PC-3 (cell line): ENCODE data around the gene UCN2. TPM values are rescaled to one million over a fixed set of nuclear protein-coding genes. Genes with fewer than 3 reads are reported as not detected.
A peak's percentile ranks its signal among the peaks of the same experiment; 100 is the strongest.

Source experiments
- ATAC-seq: fragments of 200-7000 bp; cut with Tn5 transposase; 2 replicates; pipeline ENCODE4 v1.9.1; 2020; ENCODE audit warnings: mild to moderate bottlenecking, moderate library complexity
- BruUV-seq: library from RNA; stranded (reverse); fragments of 400-500 nt; replicated peaks from 2 replicates; lab custom pipeline; 2021; lab: Mats Ljungman, UMichigan
- CTCF ChIA-PET: fragments of 300-600 bp; sonication (Branson Sonifier 250); formaldehyde crosslinking; loops from one replicate; lab custom pipeline; 2022; ENCODE audit warnings: antibody characterized with exemption; lab: Charles Lee
- POLR2A ChIA-PET: fragments of 300-600 bp; sonication (Branson Sonifier 250); formaldehyde crosslinking; loops from one replicate; lab custom pipeline; 2022; ENCODE audit warnings: antibody characterized with exemption; ENCODE audit not compliant: unreplicated experiment; lab: Charles Lee
- DNase-seq: peaks from one replicate; pipeline ENCODE4 v3.0.0-alpha.2; 2015
- H2AFZ ChIP-seq: fragments of 300-600 bp; sonication (generic); 2 replicates; pipeline ENCODE4 v1.6.0; 2016; ENCODE audit warnings: antibody characterized with exemption, low read length
- H3F3A ChIP-seq: fragments of 300-600 bp; sonication (generic); one replicate; pipeline ENCODE4 v1.6.0; 2017; ENCODE audit warnings: antibody characterized with exemption, low read length, control low read depth, mild to moderate bottlenecking; ENCODE audit not compliant: unreplicated experiment
- H3K27ac ChIP-seq: fragments of 300-600 bp; sonication (generic); 2 replicates; pipeline ENCODE4 v1.5.1; 2016; ENCODE audit warnings: mild to moderate bottlenecking, low read length
- H3K27me3 ChIP-seq: fragments of 300-600 bp; sonication (generic); 2 replicates; pipeline ENCODE4 v1.6.1; 2016; ENCODE audit warnings: low read length, mixed read lengths
- H3K36me3 ChIP-seq: fragments of 300-600 bp; sonication (generic); 2 replicates; pipeline ENCODE4 v1.6.1; 2016; ENCODE audit warnings: low read depth, mixed run types, low read length, mixed read lengths
- H3K4me1 ChIP-seq: fragments of 300-600 bp; sonication (generic); 2 replicates; pipeline ENCODE4 v1.5.1; 2016; ENCODE audit warnings: low read length; ENCODE audit not compliant: insufficient read depth
- H3K4me2 ChIP-seq: fragments of 300-600 bp; sonication (generic); 2 replicates; pipeline ENCODE4 v1.6.0; 2016; ENCODE audit warnings: low read length
- H3K4me3 ChIP-seq: fragments of 300-600 bp; sonication (generic); 2 replicates; pipeline ENCODE4 v1.5.1; 2016; ENCODE audit warnings: mild to moderate bottlenecking, low read length, mixed read lengths
- H3K79me2 ChIP-seq: fragments of 300-600 bp; sonication (generic); 2 replicates; pipeline ENCODE4 v1.6.1; 2017; ENCODE audit warnings: low read length, mixed read lengths
- H3K9ac ChIP-seq: fragments of 300-600 bp; sonication (generic); 2 replicates; pipeline ENCODE4 v1.6.0; 2016; ENCODE audit warnings: mild to moderate bottlenecking, low read length
- H3K9me2 ChIP-seq: fragments of 300-600 bp; sonication (generic); replicated peaks from 2 replicates; pipeline ENCODE4 v1.6.1; 2016; ENCODE audit warnings: mixed run types, low read length, mixed read lengths
- H3K9me3 ChIP-seq: fragments of 300-600 bp; sonication (generic); 2 replicates; pipeline ENCODE4 v1.6.1; 2016; ENCODE audit warnings: low read length, mixed read lengths
- H4K20me1 ChIP-seq: fragments of 300-600 bp; sonication (generic); 2 replicates; pipeline ENCODE4 v1.6.1; 2016; ENCODE audit warnings: low read length, mixed read lengths
- CTCF ChIP-seq: fragments of 300-600 bp; sonication (generic); conservative IDR thresholded peaks from 2 replicates; pipeline ENCODE4 v1.5.1; 2017; ENCODE audit warnings: antibody characterized with exemption, low read depth, mild to moderate bottlenecking, low read length
- EZH2 ChIP-seq: fragments of 300-600 bp; sonication (generic); IDR thresholded peaks from one replicate; pipeline ENCODE4 v1.6.1; 2017; ENCODE audit warnings: antibody characterized with exemption, mild to moderate bottlenecking, low read length; ENCODE audit not compliant: unreplicated experiment
- EZH2phosphoT487 ChIP-seq: fragments of 300-600 bp; sonication (generic); IDR thresholded peaks from 2 replicates; pipeline ENCODE4 v1.6.1; 2018; ENCODE audit warnings: mild to moderate bottlenecking, antibody characterized with exemption, low read length, borderline replicate concordance
- intact Hi-C: fragments of 100-400 bp; cut with micrococcal nuclease; formaldehyde crosslinking; loops from 2 replicates; pipeline ENCODE4 v1.9.0; 2023
- total RNA-seq: library from RNA; depleted of rRNA; stranded (reverse); fragments of >200 nt; gene quantifications from 2 replicates; pipeline ENCODE4 v1.2.3, GENCODE V29; 2014

Gene UCN2
- total RNA-seq, 1 experiment from 2014 or later: 0.91 TPM

GRCh38 chr3:48555231-48555948 lies 8.2 kb downstream of the UCN2 start:
- H3K9me3 ChIP-seq: no peaks in the 10 kb centered on the region
- no peaks in the 10 kb centered on the region for H4K20me1 ChIP-seq
- H3K27me3 ChIP-seq: no peaks in the 10 kb centered on the region
- TF ChIP-seq CTCF (no peak), EZH2phosphoT487 (no peak), EZH2 (no peak)
- peak overlapping the region; percentile 86 for H3K4me3 ChIP-seq
- intact Hi-C loops: loop anchor here (5.0 to 10.0 kb wide), 3 partner anchors 42 to 1171 kb away; partner anchors contain the start of genes ATRIP, COL7A1 and PTPN23
- DNase-seq (no peak), ATAC-seq (no peak)
- peaks cover 50% of the 10 kb centered on the region for H3K79me2 ChIP-seq
- ChIA-PET CTCF (interaction anchor here (0.6 to 2.1 kb wide), 2 partner anchors 57 to 119 kb away, joined by 4 to 19 read pairs; no protein-coding TSS in a partner anchor), POLR2A (interaction anchor here (0.6 kb wide), 3 partner anchors 31 to 112 kb away, joined by 4 to 11 read pairs (median 11); partner anchors contain the start of gene ATRIP)
- no TSS peak for BruUV-seq
- peaks cover 4% of the 10 kb centered on the region for H3F3A ChIP-seq
- H3K9ac ChIP-seq: peak overlapping the region; percentile 60
- no peak overlapping the region for H3K27ac ChIP-seq
- no peaks in the 10 kb centered on the region for H3K9me2 ChIP-seq
- H3K4me1 ChIP-seq: peaks cover 31% of the 10 kb centered on the region
- peak overlapping the region; percentile 93 for H3K4me2 ChIP-seq
- no peak overlapping the region for H2AFZ ChIP-seq
- no peaks in the 10 kb centered on the region; the same call in 1 of the 2 replicates for H3K36me3 ChIP-seq

- Histone ChIP-seq H3F3A (peaks cover 4% of the 10 kb centered on the region), H3K9ac (no peak overlapping the region), H3K4me3 (peak overlapping the region; percentile 86; the same call in 1 of the 2 replicates), H3K79me2 (peaks cover 50% of the 10 kb centered on the region), H2AFZ (no peak overlapping the region), H3K27ac (no peak overlapping the region), H3K36me3 (no peaks in the 10 kb centered on the region; the same call in 1 of the 2 replicates), H3K4me1 (peaks cover 31% of the 10 kb centered on the region), H3K27me3 (no peaks in the 10 kb centered on the region), H3K4me2 (peak overlapping the region; percentile 93), H4K20me1 (no peaks in the 10 kb centered on the region), H3K9me2 (no peaks in the 10 kb centered on the region), H3K9me3 (no peaks in the 10 kb centered on the region)
- DNase-seq (peak; percentile 41), ATAC-seq (no peak)
- no TSS peak for BruUV-seq
- ChIA-PET CTCF (no interaction called here), POLR2A (no interaction called here)
- intact Hi-C loops: loop anchor here (10.0 kb wide), 1 partner anchor 1169 kb away; the partner anchor contains the start of gene PTPN23
- no peak for TF ChIP-seq EZH2
- TF ChIP-seq CTCF: no peak
- no peak for TF ChIP-seq EZH2phosphoT487
These were observed 9.4 kb downstream of the UCN2 start for GRCh38 chr3:48553886-48554845.
